CD4-positive, alpha-beta T cell (primary cell): Measurements from ENCODE around the gene CKB. TPM values are rescaled to one million over a fixed set of nuclear protein-coding genes. Genes with fewer than 3 reads are reported as not detected.
A peak's percentile ranks its signal among the peaks of the same experiment; 100 is the strongest.

Source experiments
- ATAC-seq: fragments of 200-7000 bp; cut with Tn5 transposase; one replicate; pipeline ENCODE4 v1.10.0; 2022; ENCODE audit warnings: mild to moderate bottlenecking; ENCODE audit not compliant: poor library complexity
- CTCF ChIA-PET: fragments of 350-600 bp; sonication (Branson Sonifier 250); formaldehyde crosslinking; loops from one replicate; lab custom pipeline; 2021; ENCODE audit warnings: antibody characterized with exemption, inconsistent platforms; lab: Charles Lee
- POLR2A ChIA-PET: fragments of 350-600 bp; sonication (Branson Sonifier 250); formaldehyde crosslinking; loops from one replicate; lab custom pipeline; 2021; ENCODE audit warnings: antibody characterized with exemption, inconsistent platforms; lab: Charles Lee
- DNase-seq, 14 experiments: peaks; one replicate each; pipeline ENCODE4 v3.0.0-alpha.2; 2013 to 2020; ENCODE audit warnings: mixed read lengths in 2 of 14
- H3K27ac ChIP-seq, 2 donors: one replicate each; pipeline versions ENCODE4 v1.5.1 to v1.7.0; 2013; ENCODE audit warnings: low read length in 2 of 2, low read depth in 1 of 2, mild to moderate bottlenecking in 1 of 2
- H3K27me3 ChIP-seq, 2 experiments: 1 replicate in 1 of 2; 2 replicates in 1 of 2; pipeline versions ENCODE4 v1.6.1 to v1.7.0; 2013; ENCODE audit warnings: low read length in 2 of 2, control low read depth in 1 of 2, mild to moderate bottlenecking in 1 of 2, moderate library complexity in 1 of 2; ENCODE audit not compliant: insufficient read depth in 2 of 2, control insufficient read depth in 1 of 2
- H3K36me3 ChIP-seq: one replicate; pipeline ENCODE4 v1.6.1; 2013; ENCODE audit warnings: low read length, control low read depth; ENCODE audit not compliant: insufficient read depth
- H3K4me1 ChIP-seq: one replicate; pipeline ENCODE4 v1.6.1; 2013; ENCODE audit warnings: low read length, control low read depth; ENCODE audit not compliant: insufficient read depth
- H3K4me3 ChIP-seq: one replicate; pipeline ENCODE4 v1.5.1; 2013; ENCODE audit warnings: mild to moderate bottlenecking, low read length, moderate library complexity
- H3K9me3 ChIP-seq, 2 experiments: 1 replicate in 1 of 2; 2 replicates in 1 of 2; pipeline versions ENCODE4 v1.6.1 to v1.7.0; 2013; ENCODE audit warnings: low read length in 2 of 2, mild to moderate bottlenecking in 2 of 2, control low read depth in 1 of 2, moderate library complexity in 1 of 2; ENCODE audit not compliant: control insufficient read depth in 1 of 2, insufficient read depth in 1 of 2
- H3K27ac Mint-ChIP-seq: one replicate; pipeline ENCODE4 v1.8.0; 2020; ENCODE audit warnings: mixed read lengths
- H3K27me3 Mint-ChIP-seq: one replicate; pipeline ENCODE4 v1.8.0; 2021; ENCODE audit warnings: mixed read lengths
- H3K36me3 Mint-ChIP-seq: one replicate; pipeline ENCODE4 v1.8.0; 2021; ENCODE audit warnings: low read depth, mixed read lengths
- H3K4me1 Mint-ChIP-seq: one replicate; pipeline ENCODE4 v1.8.0; 2021; ENCODE audit warnings: low read depth, mixed read lengths
- H3K4me3 Mint-ChIP-seq: one replicate; pipeline ENCODE4 v1.8.0; 2020; ENCODE audit warnings: mild to moderate bottlenecking, mixed read lengths
- H3K9me3 Mint-ChIP-seq: one replicate; pipeline ENCODE4 v1.8.0; 2020; ENCODE audit warnings: mixed read lengths
- CTCF ChIP-seq: fragments of 200-600 bp; IDR thresholded peaks from one replicate; pipeline ENCODE4 v1.8.0; 2022; ENCODE audit warnings: antibody characterized with exemption, mild to moderate bottlenecking
- intact Hi-C, 2 experiments: fragments of 100-400 bp; cut with DNase I in 1 of 2; cut with micrococcal nuclease in 1 of 2; formaldehyde crosslinking; loops; one replicate each; pipeline versions ENCODE4 v1.15.1 to v1.9.0; 2023 to 2025; cut with DNase I, micrococcal nuclease
- total RNA-seq, 174 experiments: library from RNA in 2 of 174; stranded (reverse) in 2 of 174; gene quantifications; one replicate each; pipeline ENCODE4 v1.2.3 and lab custom pipeline; 2021 to 2026

Gene CKB
- total RNA-seq, 2 experiments from 2014 or later: 5.8 to 6.6 TPM

- Mint-ChIP-seq H3K4me3 (no peak overlapping the region), H3K27me3 (no peaks in the 10 kb centered on the region), H3K36me3 (peaks cover 72% of the 10 kb centered on the region), H3K27ac (no peak overlapping the region), H3K4me1 (peaks cover 10% of the 10 kb centered on the region), H3K9me3 (no peaks in the 10 kb centered on the region)
- no peaks in the 10 kb centered on the region for H3K4me1 ChIP-seq
- H3K36me3 ChIP-seq: peaks cover 56% of the 10 kb centered on the region
- intact Hi-C loops: no loop called here
- no peaks in the 10 kb centered on the region for H3K27me3 ChIP-seq
- ATAC-seq (no peak), DNase-seq (no peak)
- POLR2A ChIA-PET: no interaction called here
- H3K9me3 ChIP-seq: no peaks in the 10 kb centered on the region
- CTCF ChIA-PET: no interaction called here
- no peak overlapping the region for H3K4me3 ChIP-seq
- no peak for TF ChIP-seq CTCF
- no peak overlapping the region for H3K27ac ChIP-seq
Measured at GRCh38 chr14:103485504-103485903, 37.1 kb downstream of the CKB start.

GRCh38 chr14:103483600-103483999 is 39.0 kb downstream of the CKB start:
- DNase-seq (no peak), ATAC-seq (no peak)
- CTCF ChIA-PET: interaction anchor here (1.3 kb wide), 1 partner anchor 17 kb away, joined by 3 read pairs; no protein-coding TSS in a partner anchor
- Mint-ChIP-seq H3K4me3 (no peak overlapping the region), H3K4me1 (peaks cover 17% of the 10 kb centered on the region), H3K9me3 (no peaks in the 10 kb centered on the region), H3K27me3 (no peaks in the 10 kb centered on the region), H3K27ac (no peak overlapping the region), H3K36me3 (peaks cover 68% of the 10 kb centered on the region)
- H3K27me3 ChIP-seq: no peaks in the 10 kb centered on the region
- H3K4me3 ChIP-seq: no peak overlapping the region
- H3K9me3 ChIP-seq: no peaks in the 10 kb centered on the region
- intact Hi-C loops: no loop called here
- no peak overlapping the region for H3K27ac ChIP-seq
- H3K4me1 ChIP-seq: peaks cover 6% of the 10 kb centered on the region
- peaks cover 45% of the 10 kb centered on the region for H3K36me3 ChIP-seq
- TF ChIP-seq CTCF: no peak
- POLR2A ChIA-PET: no interaction called here

GRCh38 chr14:103480595-103480994 is 42.0 kb downstream of the CKB start:
- peak overlapping the region; percentile 49 for H3K27ac Mint-ChIP-seq
- Histone ChIP-seq H3K4me3 (no peak overlapping the region), H3K27me3 (no peaks in the 10 kb centered on the region), H3K36me3 (peaks cover 53% of the 10 kb centered on the region), H3K4me1 (peaks cover 6% of the 10 kb centered on the region), H3K27ac (no peak overlapping the region), H3K9me3 (no peaks in the 10 kb centered on the region)
- no peak overlapping the region for H3K4me3 Mint-ChIP-seq
- H3K4me1 Mint-ChIP-seq: peaks cover 17% of the 10 kb centered on the region
- H3K36me3 Mint-ChIP-seq: peaks cover 75% of the 10 kb centered on the region
- CTCF ChIA-PET: interaction anchor here (0.8 to 0.9 kb wide), 2 partner anchors 20 to 38 kb away, joined by 3 read pairs; no protein-coding TSS in a partner anchor
- intact Hi-C loops: no loop called here
- DNase-seq: peak in 3 of 14 experiments; percentile 30 to 53 (median 52)
- no peaks in the 10 kb centered on the region for H3K9me3 Mint-ChIP-seq
- POLR2A ChIA-PET: no interaction called here
- TF ChIP-seq CTCF: no peak
- peak; percentile 79 for ATAC-seq
- H3K27me3 Mint-ChIP-seq: no peaks in the 10 kb centered on the region
